GM23248 (cell line): ENCODE data around the gene OR4E2. TPM values are rescaled to one million over a fixed set of nuclear protein-coding genes. Genes with fewer than 3 reads are reported as not detected.
"Not testable (repeated sequence)": the region's sequence is repeated elsewhere in the genome, so short reads cannot be mapped to it uniquely, and the experiment has no call there.

Source experiments
- DNase-seq: peaks from one replicate; pipeline ENCODE4 v3.0.0-alpha.2; 2015
- H2AFZ ChIP-seq: fragments of 200-600 bp; sonication (generic); 2 replicates; pipeline ENCODE4 v1.6.1; 2016; ENCODE audit warnings: antibody characterized with exemption
- H3F3A ChIP-seq: fragments of 200-600 bp; sonication (generic); 2 replicates; pipeline ENCODE4 v1.6.1; 2016; ENCODE audit warnings: mild to moderate bottlenecking, antibody characterized with exemption, mixed run types; ENCODE audit not compliant: insufficient read depth
- H3K27ac ChIP-seq: fragments of 200-600 bp; sonication (generic); 2 replicates; pipeline ENCODE4 v1.5.1; 2016; ENCODE audit warnings: mild to moderate bottlenecking
- H3K27me3 ChIP-seq: fragments of 200-600 bp; sonication (generic); replicated peaks from 2 replicates; pipeline ENCODE4 v1.6.1; 2016; ENCODE audit warnings: mild to moderate bottlenecking; ENCODE audit not compliant: insufficient read depth
- H3K36me3 ChIP-seq: fragments of 200-600 bp; sonication (generic); 2 replicates; pipeline ENCODE4 v1.6.1; 2016; ENCODE audit warnings: low read depth, mild to moderate bottlenecking
- H3K4me1 ChIP-seq: fragments of 200-600 bp; sonication (generic); 2 replicates; pipeline ENCODE4 v1.6.1; 2016; ENCODE audit warnings: mild to moderate bottlenecking; ENCODE audit not compliant: insufficient read depth
- H3K4me2 ChIP-seq: fragments of 200-600 bp; sonication (generic); one replicate; pipeline ENCODE4 v1.6.1; 2016; ENCODE audit warnings: mild to moderate bottlenecking; ENCODE audit not compliant: unreplicated experiment
- H3K4me3 ChIP-seq: fragments of 200-600 bp; sonication (generic); 2 replicates; pipeline ENCODE4 v1.5.1; 2016; ENCODE audit warnings: mild to moderate bottlenecking
- H3K79me2 ChIP-seq: fragments of 200-600 bp; sonication (generic); 2 replicates; pipeline ENCODE4 v1.6.1; 2016; ENCODE audit warnings: mild to moderate bottlenecking; ENCODE audit not compliant: insufficient read depth
- H3K9ac ChIP-seq: fragments of 200-600 bp; sonication (generic); 2 replicates; pipeline ENCODE4 v1.6.1; 2016; ENCODE audit warnings: mild to moderate bottlenecking
- H3K9me2 ChIP-seq: fragments of 200-600 bp; sonication (generic); 2 replicates; pipeline ENCODE4 v1.6.1; 2016; ENCODE audit warnings: mixed run types, mild to moderate bottlenecking, moderate library complexity; ENCODE audit not compliant: insufficient read depth
- H3K9me3 ChIP-seq: fragments of 200-600 bp; sonication (generic); one replicate; pipeline ENCODE4 v1.6.1; 2017; ENCODE audit warnings: low read depth
- H4K20me1 ChIP-seq: fragments of 200-600 bp; sonication (generic); 2 replicates; pipeline ENCODE4 v1.6.0; 2016; ENCODE audit not compliant: insufficient read depth
- EZH2 ChIP-seq: fragments of 200-600 bp; sonication (generic); IDR thresholded peaks from 2 replicates; pipeline ENCODE4 v1.6.1; 2018; ENCODE audit warnings: antibody characterized with exemption, mild to moderate bottlenecking; ENCODE audit not compliant: insufficient read depth, poor library complexity, severe bottlenecking
- EZH2phosphoT487 ChIP-seq: fragments of 200-600 bp; sonication (generic); IDR thresholded peaks from 2 replicates; pipeline ENCODE4 v1.6.1; 2018; ENCODE audit warnings: antibody characterized with exemption, moderate library complexity, mild to moderate bottlenecking, low read depth; ENCODE audit not compliant: insufficient read depth
- WGBS, 2 experiments: methylation state at CpG; one replicate each; pipeline ENCODE4 v1.1.6; 2015 to 2017; ENCODE audit warnings: low lambda C conversion rate in 2 of 2, low coverage in 1 of 2; ENCODE audit errors: missing lambda C conversion rate in 2 of 2; 5-methylcytosine and 5-hydroxymethylcytosine counted together
- in situ Hi-C: fragments of 300-500 bp; cut with MboI; formaldehyde crosslinking; loops from 2 replicates; pipeline ENCODE4 v1.15.0; 2020
- polyA plus RNA-seq: library from polyadenylated mRNA; unstranded; fragments of >200 nt; fragmentation: Nextera tagmentation; extraction: Ambion mirVana; gene quantifications from 2 replicates; pipeline ENCODE4 v1.2.1, GENCODE V29; 2016
- total RNA-seq: library from RNA; depleted of rRNA; stranded (reverse); fragments of >200 nt; shearing (Covaris generic); gene quantifications from 2 replicates; pipeline ENCODE4 v1.2.3, GENCODE V29; 2014

The OR4E2 gene
- total and polyA plus RNA-seq, 2 experiments from 2014 or later, result not detected

GRCh38 chr14:21626491-21627230 is 27.0 kb upstream of the OR4E2 start:
- H3K9ac ChIP-seq, result no peak overlapping the region
- no peaks in the 10 kb centered on the region for H3K36me3 ChIP-seq
- H2AFZ ChIP-seq, result no peak overlapping the region
- in situ Hi-C loops, result no loop called here
- H3K27me3 ChIP-seq, result no peaks in the 10 kb centered on the region
- no peaks in the 10 kb centered on the region for H4K20me1 ChIP-seq
- no peaks in the 10 kb centered on the region for H3K9me2 ChIP-seq
- WGBS, 2 experiments, result 9 to 19% methylated on average over 3 of the region's 3 CpGs
- no peak overlapping the region for H3K4me3 ChIP-seq
- no peak for TF ChIP-seq EZH2
- no peaks in the 10 kb centered on the region for H3F3A ChIP-seq
- H3K27ac ChIP-seq, result no peak overlapping the region
- no peak overlapping the region for H3K4me2 ChIP-seq
- no peaks in the 10 kb centered on the region for H3K9me3 ChIP-seq
- H3K79me2 ChIP-seq, result no peaks in the 10 kb centered on the region
- H3K4me1 ChIP-seq, result no peaks in the 10 kb centered on the region
- peak; percentile 20 for DNase-seq

- H3K79me2 ChIP-seq, H3K4me3 ChIP-seq, H3K9me2 ChIP-seq, H3K4me1 ChIP-seq, H3K4me2 ChIP-seq, H3K27ac ChIP-seq, H3K9ac ChIP-seq, H2AFZ ChIP-seq, H4K20me1 ChIP-seq, in situ Hi-C loops, H3K9me3 ChIP-seq, H3K36me3 ChIP-seq, H3F3A ChIP-seq, H3K27me3 ChIP-seq, DNase-seq: not testable (repeated sequence)
- 35 to 36% methylated on average over 1 of the region's 1 CpG for WGBS, 2 experiments
These were observed 23.1 kb upstream of the OR4E2 start for GRCh38 chr14:21630503-21630902.

GRCh38 chr14:21631084-21631483 is 22.6 kb upstream of the OR4E2 start:
- H3K27me3 ChIP-seq, result no peaks in the 10 kb centered on the region
- WGBS, 2 experiments, result 15 to 21% methylated on average over 3 of the region's 3 CpGs
- H4K20me1 ChIP-seq, result no peaks in the 10 kb centered on the region
- no peaks in the 10 kb centered on the region for H3K36me3 ChIP-seq
- H3K4me3 ChIP-seq, result no peak overlapping the region
- H3F3A ChIP-seq, result no peaks in the 10 kb centered on the region
- no peak overlapping the region for H3K4me2 ChIP-seq
- no peaks in the 10 kb centered on the region for H3K4me1 ChIP-seq
- TF ChIP-seq EZH2 (no peak), EZH2phosphoT487 (no peak)
- H3K27ac ChIP-seq, result no peak overlapping the region
- no peaks in the 10 kb centered on the region for H3K79me2 ChIP-seq
- in situ Hi-C loops, result no loop called here
- DNase-seq, result no peak
- no peaks in the 10 kb centered on the region for H3K9me3 ChIP-seq
- no peak overlapping the region for H2AFZ ChIP-seq
- no peak overlapping the region for H3K9ac ChIP-seq
- no peaks in the 10 kb centered on the region for H3K9me2 ChIP-seq

GRCh38 chr14:21634840-21635239 is 18.8 kb upstream of the OR4E2 start, which contains the start of gene OR10G2:
Gene OR10G2, minus strand, starts transcription at chr14:21634940. Its CDS starts 98 bp downstream, at chr14:21634842.
- no peaks in the 10 kb centered on the region for H3K9me3 ChIP-seq
- H3K4me2 ChIP-seq, result no peak within 1 kb of the TSS
- no peak within 1 kb of the TSS for H3K4me3 ChIP-seq
- no peaks in the 10 kb centered on the region for H3K9me2 ChIP-seq
- TF ChIP-seq EZH2phosphoT487 (no peak), EZH2 (no peak)
- H4K20me1 ChIP-seq, result no peaks in the 10 kb centered on the region
- no peaks in the 10 kb centered on the region for H3K4me1 ChIP-seq
- DNase-seq, result no peak
- H3K79me2 ChIP-seq, result no peaks in the 10 kb centered on the region
- no peaks in the 10 kb centered on the region for H3K27me3 ChIP-seq
- H2AFZ ChIP-seq, result no peak within 1 kb of the TSS
- no peaks in the 10 kb centered on the region for H3K36me3 ChIP-seq
- no peak within 1 kb of the TSS for H3K9ac ChIP-seq
- no peaks in the 10 kb centered on the region for H3F3A ChIP-seq
- 15 to 16% methylated on average over 4 of the region's 4 CpGs for WGBS, 2 experiments
- in situ Hi-C loops, result no loop called here
- no peak within 1 kb of the TSS for H3K27ac ChIP-seq

- 6 to 10% methylated on average over 3 of the region's 3 CpGs for WGBS, 2 experiments
- Histone ChIP-seq H2AFZ (no peak overlapping the region), H3K36me3 (no peaks in the 10 kb centered on the region), H3K79me2 (no peaks in the 10 kb centered on the region), H3K4me3 (no peak overlapping the region), H3K9me3 (no peaks in the 10 kb centered on the region), H3K9me2 (no peaks in the 10 kb centered on the region), H3K27ac (no peak overlapping the region), H3K9ac (no peak overlapping the region), H3F3A (no peaks in the 10 kb centered on the region), H3K4me1 (no peaks in the 10 kb centered on the region), H3K4me2 (no peak overlapping the region), H4K20me1 (no peaks in the 10 kb centered on the region), H3K27me3 (no peaks in the 10 kb centered on the region; the same call in 1 of the 2 replicates)
- no peak for DNase-seq
- in situ Hi-C loops, result no loop called here
- TF ChIP-seq EZH2phosphoT487 (no peak), EZH2 (no peak)
These were observed 11.0 kb upstream of the OR4E2 start for GRCh38 chr14:21642683-21643082.
